Liver (tissue), 9 donors: ENCODE data around the gene HPD. TPM values are rescaled to one million over a fixed set of nuclear protein-coding genes. Genes with fewer than 3 reads are reported as not detected.

Experiments
- DNase-seq: peaks from one replicate; pipeline ENCODE4 v3.0.0-alpha.2; 2017; ENCODE audit warnings: low spot score
- H3K27ac ChIP-seq, 2 donors: one replicate each; pipeline ENCODE4 v1.7.0; 2013; ENCODE audit warnings: inconsistent platforms in 2 of 2, low read length in 2 of 2, control low read depth in 1 of 2, low read depth in 1 of 2, mild to moderate bottlenecking in 1 of 2
- H3K27me3 ChIP-seq, 4 donors: one replicate each; pipeline versions ENCODE4 v1.6.1 to v1.7.0; 2013; ENCODE audit warnings: low read length in 3 of 4, inconsistent platforms in 1 of 4, mild to moderate bottlenecking in 1 of 4, moderate library complexity in 1 of 4; ENCODE audit not compliant: control insufficient read depth in 4 of 4, insufficient read depth in 4 of 4
- H3K36me3 ChIP-seq, 4 donors: one replicate each; pipeline versions ENCODE4 v1.6.1 to v1.7.0; 2013; ENCODE audit warnings: low read length in 3 of 4, mild to moderate bottlenecking in 3 of 4, low read depth in 1 of 4, moderate library complexity in 1 of 4; ENCODE audit not compliant: control insufficient read depth in 4 of 4, insufficient read depth in 3 of 4
- H3K4me1 ChIP-seq, 4 donors: one replicate each; pipeline versions ENCODE4 v1.6.1 to v1.7.0; 2013; ENCODE audit warnings: low read length in 3 of 4, mild to moderate bottlenecking in 3 of 4, moderate library complexity in 1 of 4; ENCODE audit not compliant: control insufficient read depth in 4 of 4, insufficient read depth in 4 of 4
- H3K4me3 ChIP-seq, 3 donors: one replicate each; pipeline versions ENCODE4 v1.6.1 to v1.7.0; 2013; ENCODE audit warnings: low read length in 3 of 3, control low read depth in 1 of 3, low read depth in 1 of 3, mild to moderate bottlenecking in 1 of 3
- H3K9ac ChIP-seq, 2 donors: one replicate each; pipeline ENCODE4 v1.7.0; 2013; ENCODE audit warnings: low read length in 2 of 2, mild to moderate bottlenecking in 2 of 2, moderate library complexity in 2 of 2, control low read depth in 1 of 2, low read depth in 1 of 2
- H3K9me3 ChIP-seq, 4 donors: one replicate each; pipeline versions ENCODE4 v1.6.1 to v1.7.0; 2013; ENCODE audit warnings: low read length in 3 of 4; ENCODE audit not compliant: control insufficient read depth in 4 of 4
- CTCF ChIP-seq: fragments of 150-350 bp; IDR thresholded peaks from 2 replicates; pipeline ENCODE4 v1.5.1; 2017; ENCODE audit warnings: improper control_type of control experiment, low read depth, low read length; ENCODE audit not compliant: missing input control
- EGR1 ChIP-seq, 2 donors: IDR thresholded peaks; 2 replicates each; pipeline ENCODE4 v1.6.1; 2016 to 2018; ENCODE audit warnings: antibody characterized with exemption in 2 of 2, low read depth in 2 of 2
- FOXA1 ChIP-seq: IDR thresholded peaks from 2 replicates; pipeline ENCODE4 v1.6.1; 2016; ENCODE audit warnings: antibody characterized with exemption
- FOXA2 ChIP-seq: IDR thresholded peaks from 2 replicates; pipeline ENCODE4 v1.6.1; 2016; ENCODE audit warnings: antibody characterized with exemption
- GABPA ChIP-seq, 2 donors: IDR thresholded peaks in 1 of 2; conservative IDR thresholded peaks in 1 of 2; 2 replicates each; pipeline ENCODE4 v1.6.1; 2016; ENCODE audit warnings: antibody characterized with exemption in 2 of 2, mild to moderate bottlenecking in 1 of 2, moderate library complexity in 1 of 2
- HNF4A ChIP-seq, 2 donors: conservative IDR thresholded peaks; 2 replicates each; pipeline ENCODE4 v1.6.1; 2016; ENCODE audit warnings: antibody characterized with exemption in 2 of 2, mild to moderate bottlenecking in 2 of 2
- HNF4G ChIP-seq: IDR thresholded peaks from 2 replicates; pipeline ENCODE4 v1.6.1; 2016; ENCODE audit warnings: antibody characterized with exemption
- JUND ChIP-seq, 2 donors: IDR thresholded peaks; 2 replicates each; pipeline ENCODE4 v1.6.1; 2016; ENCODE audit warnings: antibody characterized with exemption in 2 of 2
- NR2F2 ChIP-seq: IDR thresholded peaks from 2 replicates; pipeline ENCODE4 v1.6.1; 2016; ENCODE audit warnings: antibody characterized with exemption
- RAD21 ChIP-seq, 2 donors: IDR thresholded peaks; 2 replicates each; pipeline ENCODE4 v1.6.1; 2016; ENCODE audit warnings: antibody characterized with exemption in 2 of 2, mild to moderate bottlenecking in 2 of 2
- RXRA ChIP-seq, 2 donors: IDR thresholded peaks; 2 replicates each; pipeline ENCODE4 v1.6.1; 2017 to 2018; ENCODE audit warnings: antibody characterized with exemption in 2 of 2, mild to moderate bottlenecking in 1 of 2
- SP1 ChIP-seq: IDR thresholded peaks from 2 replicates; pipeline ENCODE4 v1.6.1; 2018; ENCODE audit warnings: antibody characterized with exemption, mild to moderate bottlenecking
- TAF1 ChIP-seq: conservative IDR thresholded peaks from 2 replicates; pipeline ENCODE4 v1.6.1; 2016; ENCODE audit warnings: antibody characterized with exemption, mild to moderate bottlenecking
- YY1 ChIP-seq: IDR thresholded peaks from 2 replicates; pipeline ENCODE4 v1.6.1; 2016; ENCODE audit warnings: antibody characterized with exemption, mild to moderate bottlenecking
- ZBTB33 ChIP-seq: IDR thresholded peaks from 2 replicates; pipeline ENCODE4 v1.6.1; 2016; ENCODE audit warnings: antibody characterized with exemption
- WGBS: extraction: QIAGEN DNeasy Blood & Tissue Kit; methylation state at CpG from one replicate; pipeline ENCODE4 v1.1.7; 2013; 5-methylcytosine and 5-hydroxymethylcytosine counted together
- polyA plus RNA-seq, 2 donors: library from polyadenylated mRNA; stranded (reverse) in 1 of 2; unstranded in 1 of 2; fragments of 200-250 nt in 1 of 2; fragments of >200 nt in 1 of 2; fragmentation: Nextera tagmentation in 1 of 2; extraction: Ambion mirVana in 1 of 2; gene quantifications; one replicate each; pipeline versions ENCODE4 v1.2.1 to v1.2.3, GENCODE V29; 2013 to 2015
- total RNA-seq, 2 donors: library from RNA; depleted of rRNA; stranded (reverse); fragments of >200 nt; gene quantifications; one replicate each; pipeline ENCODE4 v1.2.3, GENCODE V29; 2014
- TF ChIP-seq, protein P1 (sequence below): IDR thresholded peaks from 2 replicates; pipeline ENCODE4 v1.6.1; 2016; ENCODE audit warnings: antibody characterized with exemption
- TF ChIP-seq, protein P2 (sequence below): IDR thresholded peaks from 2 replicates; pipeline ENCODE4 v1.6.1; 2016; ENCODE audit warnings: antibody characterized with exemption
- TF ChIP-seq, protein P3 (sequence below): IDR thresholded peaks from 2 replicates; pipeline ENCODE4 v1.6.1; 2016; ENCODE audit warnings: antibody characterized with exemption, mild to moderate bottlenecking
- donor health status: healthy.
- donor health status: healthy.
- donor health status: healthy.
- donor health status: healthy.
- donor health status: healthy.

The HPD gene
- 100 to 1,000 TPM in 1 of 2 donors, 10 to 100 TPM in 1; 31.3 to 620 TPM for total RNA-seq
- 100 to 1,000 TPM; 397 to 812 TPM for polyA plus RNA-seq

GRCh38 chr12:121858662-121859572, at the start of gene HPD:
TSS of gene HPD (minus strand) at chr12:121858859. CDS start at chr12:121858823, 36 bp downstream.
- H3K9me3 ChIP-seq, result no peaks in the 10 kb centered on the region
- H3K36me3 ChIP-seq, result peaks cover 5 to 14% (median 11%) of the 10 kb centered on the region in 4 donors
- peak within 1 kb of the TSS; percentile 85 to 97 for H3K9ac ChIP-seq
- H3K27me3 ChIP-seq, result no peaks in the 10 kb centered on the region
- peak within 1 kb of the TSS; percentile 93 to 97 for H3K27ac ChIP-seq
- WGBS, result 29% methylated on average over 16 of the region's 16 CpGs
- peaks cover 10 to 58% (median 30%) of the 10 kb centered on the region in 4 donors for H3K4me1 ChIP-seq
- peak within 1 kb of the TSS; percentile 61 to 66 (median 66) for H3K4me3 ChIP-seq
- DNase-seq, result peak; percentile 60
- TF ChIP-seq, protein P1, sequence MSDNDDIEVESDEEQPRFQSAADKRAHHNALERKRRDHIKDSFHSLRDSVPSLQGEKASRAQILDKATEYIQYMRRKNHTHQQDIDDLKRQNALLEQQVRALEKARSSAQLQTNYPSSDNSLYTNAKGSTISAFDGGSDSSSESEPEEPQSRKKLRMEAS, result peak; percentile 90
- TF ChIP-seq YY1, result peak; percentile 92
- peak in 1 of 2 donors; percentile 67 for TF ChIP-seq GABPA (IDR thresholded peaks at IDR 0.05 in 1 of 2, conservative IDR thresholded peaks at IDR 0.05 in 1 of 2)
- TF ChIP-seq JUND (IDR thresholded peaks at IDR 0.05), result peak; percentile 98 to 100
- TF ChIP-seq NR2F2, result peak; percentile 86
- peak; percentile 85 to 96 for TF ChIP-seq RXRA (IDR thresholded peaks at IDR 0.05)
- peak; percentile 96 to 98 for TF ChIP-seq HNF4A (conservative IDR thresholded peaks at IDR 0.05)
- TF ChIP-seq RAD21 (IDR thresholded peaks at IDR 0.05), result peak; percentile 48 to 51
- TF ChIP-seq TAF1, result peak; percentile 98
- peak; percentile 97 for TF ChIP-seq SP1
- no peak for TF ChIP-seq CTCF
- TF ChIP-seq ZBTB33, result peak; percentile 83
- TF ChIP-seq FOXA1, result peak; percentile 52
- TF ChIP-seq, protein P2, sequence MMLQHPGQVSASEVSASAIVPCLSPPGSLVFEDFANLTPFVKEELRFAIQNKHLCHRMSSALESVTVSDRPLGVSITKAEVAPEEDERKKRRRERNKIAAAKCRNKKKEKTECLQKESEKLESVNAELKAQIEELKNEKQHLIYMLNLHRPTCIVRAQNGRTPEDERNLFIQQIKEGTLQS, result peak; percentile 95
- peak; percentile 66 for TF ChIP-seq HNF4G
- TF ChIP-seq EGR1 (IDR thresholded peaks at IDR 0.05; ENCODE audit: low read depth in 2 of 2), result peak in 1 of 2 donors; percentile 88
- peak; percentile 51 for TF ChIP-seq FOXA2
- TF ChIP-seq, protein P3, sequence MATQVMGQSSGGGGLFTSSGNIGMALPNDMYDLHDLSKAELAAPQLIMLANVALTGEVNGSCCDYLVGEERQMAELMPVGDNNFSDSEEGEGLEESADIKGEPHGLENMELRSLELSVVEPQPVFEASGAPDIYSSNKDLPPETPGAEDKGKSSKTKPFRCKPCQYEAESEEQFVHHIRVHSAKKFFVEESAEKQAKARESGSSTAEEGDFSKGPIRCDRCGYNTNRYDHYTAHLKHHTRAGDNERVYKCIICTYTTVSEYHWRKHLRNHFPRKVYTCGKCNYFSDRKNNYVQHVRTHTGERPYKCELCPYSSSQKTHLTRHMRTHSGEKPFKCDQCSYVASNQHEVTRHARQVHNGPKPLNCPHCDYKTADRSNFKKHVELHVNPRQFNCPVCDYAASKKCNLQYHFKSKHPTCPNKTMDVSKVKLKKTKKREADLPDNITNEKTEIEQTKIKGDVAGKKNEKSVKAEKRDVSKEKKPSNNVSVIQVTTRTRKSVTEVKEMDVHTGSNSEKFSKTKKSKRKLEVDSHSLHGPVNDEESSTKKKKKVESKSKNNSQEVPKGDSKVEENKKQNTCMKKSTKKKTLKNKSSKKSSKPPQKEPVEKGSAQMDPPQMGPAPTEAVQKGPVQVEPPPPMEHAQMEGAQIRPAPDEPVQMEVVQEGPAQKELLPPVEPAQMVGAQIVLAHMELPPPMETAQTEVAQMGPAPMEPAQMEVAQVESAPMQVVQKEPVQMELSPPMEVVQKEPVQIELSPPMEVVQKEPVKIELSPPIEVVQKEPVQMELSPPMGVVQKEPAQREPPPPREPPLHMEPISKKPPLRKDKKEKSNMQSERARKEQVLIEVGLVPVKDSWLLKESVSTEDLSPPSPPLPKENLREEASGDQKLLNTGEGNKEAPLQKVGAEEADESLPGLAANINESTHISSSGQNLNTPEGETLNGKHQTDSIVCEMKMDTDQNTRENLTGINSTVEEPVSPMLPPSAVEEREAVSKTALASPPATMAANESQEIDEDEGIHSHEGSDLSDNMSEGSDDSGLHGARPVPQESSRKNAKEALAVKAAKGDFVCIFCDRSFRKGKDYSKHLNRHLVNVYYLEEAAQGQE, result peak; percentile 97
